Natural killer cell (primary cell): ENCODE measurements around the gene PTPRCAP. TPM values are rescaled to one million over a fixed set of nuclear protein-coding genes. Genes with fewer than 3 reads are reported as not detected.

Experiments
- ATAC-seq, 3 donors: fragments of 150-1000 bp in 2 of 3; fragments of 200-7000 bp in 1 of 3; cut with Tn5 transposase; 1 replicate in 1 of 3; 2 replicates in 2 of 3; pipeline ENCODE4 v1.10.0; 2021; ENCODE audit warnings: mild to moderate bottlenecking in 2 of 3, moderate library complexity in 2 of 3
- DNase-seq, 2 donors: peaks; one replicate each; pipeline versions ENCODE4 v3.0.0 to v3.0.0-alpha.2; 2013 to 2021; ENCODE audit warnings: mixed read lengths in 1 of 2
- H3K27ac ChIP-seq: one replicate; pipeline ENCODE4 v1.5.1; 2013; ENCODE audit warnings: mild to moderate bottlenecking, low read length
- H3K27me3 ChIP-seq: one replicate; pipeline ENCODE4 v1.6.1; 2013; ENCODE audit warnings: low read length; ENCODE audit not compliant: control insufficient read depth, insufficient read depth
- H3K36me3 ChIP-seq: one replicate; pipeline ENCODE4 v1.6.1; 2013; ENCODE audit warnings: low read length; ENCODE audit not compliant: control insufficient read depth, insufficient read depth
- H3K4me1 ChIP-seq: one replicate; pipeline ENCODE4 v1.6.1; 2013; ENCODE audit warnings: low read length; ENCODE audit not compliant: control insufficient read depth, insufficient read depth
- H3K4me3 ChIP-seq: one replicate; pipeline ENCODE4 v1.5.1; 2013; ENCODE audit warnings: low read length
- H3K9me3 ChIP-seq: one replicate; pipeline ENCODE4 v1.6.1; 2013; ENCODE audit warnings: low read length; ENCODE audit not compliant: control insufficient read depth, insufficient read depth
- H3K27ac Mint-ChIP-seq, 2 donors: one replicate each; pipeline ENCODE4 v1.8.0; 2022; ENCODE audit warnings: mild to moderate bottlenecking in 2 of 2, mixed read lengths in 2 of 2, moderate library complexity in 1 of 2
- H3K27me3 Mint-ChIP-seq, 2 donors: one replicate each; pipeline ENCODE4 v1.8.0; 2022; ENCODE audit warnings: low read depth in 2 of 2, mixed read lengths in 2 of 2
- H3K36me3 Mint-ChIP-seq: one replicate; pipeline ENCODE4 v1.8.0; 2022; ENCODE audit warnings: mixed read lengths
- H3K4me1 Mint-ChIP-seq, 2 donors: one replicate each; pipeline ENCODE4 v1.8.0; 2022; ENCODE audit warnings: mixed read lengths in 2 of 2
- H3K4me3 Mint-ChIP-seq: one replicate; pipeline ENCODE4 v1.8.0; 2022; ENCODE audit warnings: mild to moderate bottlenecking, moderate library complexity, mixed read lengths
- H3K9me3 Mint-ChIP-seq, 2 donors: one replicate each; pipeline ENCODE4 v1.8.0; 2022; ENCODE audit warnings: mixed read lengths in 2 of 2
- WGBS: methylation state at CpG from one replicate; pipeline ENCODE4 v1.1.7; 2013; ENCODE audit warnings: missing lambda C conversion rate; ENCODE audit not compliant: insufficient coverage; 5-methylcytosine and 5-hydroxymethylcytosine counted together
- intact Hi-C: fragments of 100-400 bp; cut with micrococcal nuclease; formaldehyde crosslinking; loops from one replicate; pipeline ENCODE4 v1.14.2; 2022
- total RNA-seq, 4 donors: library from RNA; stranded (reverse); fragments of 120-200 nt in 1 of 4; gene quantifications; one replicate each; pipeline versions ENCODE4 v1.2.3 to v1.2.4, GENCODE V29; 2013 to 2022
- TF ChIP-seq, protein P1 (sequence below): fragments of 200-600 bp; IDR thresholded peaks from one replicate; pipeline ENCODE4 v1.8.0; 2022; ENCODE audit warnings: antibody characterized with exemption

Gene PTPRCAP
- total RNA-seq, 3 donors from 2014 or later (not counting 1 experiment from before 2014, with no cell fraction given): 240 to 301 (median 269) TPM

DNA sequence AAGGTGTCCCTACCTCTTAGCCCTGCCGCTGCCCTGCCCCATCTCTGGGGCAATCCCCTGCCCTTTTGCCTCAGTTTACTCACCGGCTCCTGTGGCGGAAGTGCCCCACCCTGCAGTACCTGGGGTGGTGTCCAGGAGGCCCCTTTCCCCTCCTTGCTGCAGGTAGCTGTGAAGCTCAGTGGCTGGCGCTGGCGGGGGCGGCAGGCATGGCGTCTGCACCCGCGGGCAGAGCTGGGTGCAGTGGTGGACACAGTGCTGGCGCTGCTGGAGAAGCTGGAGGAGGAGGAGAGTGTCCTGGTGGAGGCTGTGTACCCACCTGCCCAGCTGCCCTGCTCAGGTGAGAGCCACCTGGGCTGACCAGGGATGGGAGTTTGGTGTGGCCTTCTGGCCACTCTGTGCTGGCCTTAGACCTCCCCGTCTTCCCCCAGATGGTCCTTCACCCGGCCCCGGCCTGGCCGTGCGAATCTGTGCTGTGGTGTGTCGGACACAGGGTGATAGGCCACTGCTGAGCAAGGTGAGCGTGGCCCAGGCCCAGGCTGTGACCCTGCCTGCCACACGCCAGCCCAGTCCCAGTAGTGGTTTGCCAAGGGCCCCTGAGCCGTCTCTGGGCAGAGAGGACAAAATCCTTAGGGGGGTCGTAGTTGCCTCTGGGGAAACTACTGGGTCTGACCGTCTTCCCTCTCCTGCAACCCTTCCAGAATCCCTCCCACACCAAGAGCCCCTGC lies 18.0 kb downstream of the PTPRCAP start:
- Histone ChIP-seq H3K27me3 (no peaks in the 10 kb centered on the region), H3K27ac (peak overlapping the region; percentile 79), H3K36me3 (no peaks in the 10 kb centered on the region), H3K4me3 (no peak overlapping the region), H3K9me3 (no peaks in the 10 kb centered on the region), H3K4me1 (peaks cover 68% of the 10 kb centered on the region)
- no peak for ATAC-seq
- no peaks in the 10 kb centered on the region for H3K9me3 Mint-ChIP-seq
- H3K4me1 Mint-ChIP-seq: peaks cover 16 to 69% of the 10 kb centered on the region in 2 donors
- no peaks in the 10 kb centered on the region for H3K36me3 Mint-ChIP-seq
- intact Hi-C loops: loop anchor here (2.0 kb wide), 1 partner anchor 17 kb away; no protein-coding TSS in a partner anchor
- no peaks in the 10 kb centered on the region for H3K27me3 Mint-ChIP-seq
- no peak for DNase-seq
- peak overlapping the region; percentile 83 to 87 for H3K27ac Mint-ChIP-seq
- TF ChIP-seq, protein P1, sequence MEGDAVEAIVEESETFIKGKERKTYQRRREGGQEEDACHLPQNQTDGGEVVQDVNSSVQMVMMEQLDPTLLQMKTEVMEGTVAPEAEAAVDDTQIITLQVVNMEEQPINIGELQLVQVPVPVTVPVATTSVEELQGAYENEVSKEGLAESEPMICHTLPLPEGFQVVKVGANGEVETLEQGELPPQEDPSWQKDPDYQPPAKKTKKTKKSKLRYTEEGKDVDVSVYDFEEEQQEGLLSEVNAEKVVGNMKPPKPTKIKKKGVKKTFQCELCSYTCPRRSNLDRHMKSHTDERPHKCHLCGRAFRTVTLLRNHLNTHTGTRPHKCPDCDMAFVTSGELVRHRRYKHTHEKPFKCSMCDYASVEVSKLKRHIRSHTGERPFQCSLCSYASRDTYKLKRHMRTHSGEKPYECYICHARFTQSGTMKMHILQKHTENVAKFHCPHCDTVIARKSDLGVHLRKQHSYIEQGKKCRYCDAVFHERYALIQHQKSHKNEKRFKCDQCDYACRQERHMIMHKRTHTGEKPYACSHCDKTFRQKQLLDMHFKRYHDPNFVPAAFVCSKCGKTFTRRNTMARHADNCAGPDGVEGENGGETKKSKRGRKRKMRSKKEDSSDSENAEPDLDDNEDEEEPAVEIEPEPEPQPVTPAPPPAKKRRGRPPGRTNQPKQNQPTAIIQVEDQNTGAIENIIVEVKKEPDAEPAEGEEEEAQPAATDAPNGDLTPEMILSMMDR: no peak
- peak overlapping the region; percentile 79 for H3K4me3 Mint-ChIP-seq
- 84% methylated on average over 21 of the region's 21 CpGs for WGBS

- peak overlapping the region; percentile 77 for H3K4me3 Mint-ChIP-seq
- peak overlapping the region; percentile 43 for H3K27ac ChIP-seq
- no peaks in the 10 kb centered on the region for H3K27me3 Mint-ChIP-seq
- H3K9me3 ChIP-seq: no peaks in the 10 kb centered on the region
- no peaks in the 10 kb centered on the region for H3K9me3 Mint-ChIP-seq
- H3K4me1 ChIP-seq: peaks cover 71% of the 10 kb centered on the region
- DNase-seq (peak in 1 of 2 donors; percentile 70), ATAC-seq (no peak)
- TF ChIP-seq, protein P1: no peak
- H3K36me3 Mint-ChIP-seq: no peaks in the 10 kb centered on the region
- H3K36me3 ChIP-seq: no peaks in the 10 kb centered on the region
- no peak overlapping the region for H3K4me3 ChIP-seq
- H3K27ac Mint-ChIP-seq: peak overlapping the region; percentile 83 to 87
- 31% methylated on average over 26 of the region's 26 CpGs for WGBS
- intact Hi-C loops: no loop called here
- no peaks in the 10 kb centered on the region for H3K27me3 ChIP-seq
- H3K4me1 Mint-ChIP-seq: peaks cover 18 to 69% of the 10 kb centered on the region in 2 donors
Observed at GRCh38 chr11:67418476-67419281, 18.8 kb downstream of the PTPRCAP start.

GRCh38 chr11:67417425-67417824 lies 20.1 kb downstream of the PTPRCAP start:
- Mint-ChIP-seq H3K27ac (peak overlapping the region in 1 of 2 donors; percentile 87), H3K27me3 (no peaks in the 10 kb centered on the region), H3K4me1 (peaks cover 30 to 73% of the 10 kb centered on the region in 2 donors), H3K9me3 (no peaks in the 10 kb centered on the region), H3K4me3 (peak overlapping the region; percentile 21), H3K36me3 (no peaks in the 10 kb centered on the region)
- no peak for ATAC-seq
- no peaks in the 10 kb centered on the region for H3K27me3 ChIP-seq
- H3K4me3 ChIP-seq: no peak overlapping the region
- WGBS: 87% methylated on average over 12 of the region's 12 CpGs
- DNase-seq: no peak
- H3K4me1 ChIP-seq: peaks cover 84% of the 10 kb centered on the region
- peak overlapping the region; percentile 48 for H3K27ac ChIP-seq
- H3K36me3 ChIP-seq: no peaks in the 10 kb centered on the region
- intact Hi-C loops: no loop called here
- TF ChIP-seq, protein P1: no peak
- H3K9me3 ChIP-seq: no peaks in the 10 kb centered on the region
